Stimulated activated CD4-positive, alpha-beta T cell treated with anti-CD3 and anti-CD28 coated beads, Interleukin-4, amount 100 ng/mL, for 1 hour (primary cell): ENCODE measurements around the gene STAP1.
"Not testable (repeated sequence)": the region's sequence is repeated elsewhere in the genome, so short reads cannot be mapped to it uniquely, and the experiment has no call there.

Experiments used
- DNase-seq: peaks from one replicate; pipeline ENCODE4 v3.0.0-alpha.2; 2020

The STAP1 gene, protein sequence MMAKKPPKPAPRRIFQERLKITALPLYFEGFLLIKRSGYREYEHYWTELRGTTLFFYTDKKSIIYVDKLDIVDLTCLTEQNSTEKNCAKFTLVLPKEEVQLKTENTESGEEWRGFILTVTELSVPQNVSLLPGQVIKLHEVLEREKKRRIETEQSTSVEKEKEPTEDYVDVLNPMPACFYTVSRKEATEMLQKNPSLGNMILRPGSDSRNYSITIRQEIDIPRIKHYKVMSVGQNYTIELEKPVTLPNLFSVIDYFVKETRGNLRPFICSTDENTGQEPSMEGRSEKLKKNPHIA

DNA sequence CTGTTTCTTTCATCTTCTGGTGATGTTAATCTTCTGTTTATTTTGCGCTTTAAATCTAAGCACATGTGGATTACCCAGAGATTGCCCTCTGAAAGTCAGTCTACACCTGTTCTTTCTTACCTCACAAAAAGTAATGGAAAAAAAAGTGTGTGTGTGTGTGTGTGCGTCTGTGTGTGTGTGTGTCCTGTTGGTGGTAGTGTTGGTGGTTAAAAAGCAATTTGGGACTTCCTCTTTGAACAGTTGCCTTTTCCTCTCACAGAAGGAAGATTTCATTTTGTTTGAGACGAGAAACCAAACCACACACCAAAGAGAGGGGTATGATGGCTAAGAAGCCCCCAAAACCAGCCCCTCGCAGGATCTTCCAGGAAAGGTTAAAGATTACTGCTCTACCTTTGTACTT is at the start of gene STAP1:
TSS of gene STAP1 (plus strand) at position 235 of the 400 bp plus-strand sequence. CDS start at position 318, 83 bp downstream.
- no peak for DNase-seq

DNA sequence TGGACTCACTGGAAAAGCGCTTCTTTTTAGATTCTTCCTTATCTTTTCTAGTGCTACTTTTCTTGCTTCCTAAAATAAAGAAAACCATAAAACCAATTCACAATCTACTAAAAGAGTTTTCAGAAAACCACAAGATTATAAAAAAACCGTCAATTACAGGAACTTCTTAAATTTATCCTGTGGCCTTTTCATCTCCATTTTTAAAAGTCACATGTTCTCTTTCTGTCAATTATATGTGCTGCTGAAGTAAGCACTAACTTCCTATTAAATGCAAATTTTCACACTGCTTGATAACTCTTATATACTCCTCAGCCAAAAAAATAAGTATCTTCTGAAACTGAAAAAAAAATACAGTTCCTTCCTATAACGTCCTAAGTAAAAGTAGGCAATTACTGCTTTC is 46.0 kb upstream of the STAP1 start:
- DNase-seq = no peak

DNA sequence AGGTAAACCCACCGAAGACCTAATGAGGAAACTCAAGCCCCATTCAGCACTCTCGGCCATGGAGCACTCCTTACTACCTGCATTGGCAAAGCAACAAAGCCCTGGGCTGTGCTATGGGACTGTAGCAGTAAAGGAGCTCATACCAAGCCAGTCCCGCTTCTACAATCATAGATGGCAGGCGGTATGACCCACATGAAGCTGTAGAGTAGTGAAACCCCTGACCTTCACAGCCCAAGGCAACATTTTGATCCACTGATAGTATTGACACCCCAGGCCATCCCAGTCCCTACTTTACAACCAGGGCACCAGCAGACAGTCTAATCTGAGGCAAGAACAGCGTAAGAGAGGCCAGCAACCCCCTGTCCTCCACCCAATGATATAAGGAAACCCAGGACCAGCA is 38.4 kb upstream of the STAP1 start:
- no peak for DNase-seq

DNA sequence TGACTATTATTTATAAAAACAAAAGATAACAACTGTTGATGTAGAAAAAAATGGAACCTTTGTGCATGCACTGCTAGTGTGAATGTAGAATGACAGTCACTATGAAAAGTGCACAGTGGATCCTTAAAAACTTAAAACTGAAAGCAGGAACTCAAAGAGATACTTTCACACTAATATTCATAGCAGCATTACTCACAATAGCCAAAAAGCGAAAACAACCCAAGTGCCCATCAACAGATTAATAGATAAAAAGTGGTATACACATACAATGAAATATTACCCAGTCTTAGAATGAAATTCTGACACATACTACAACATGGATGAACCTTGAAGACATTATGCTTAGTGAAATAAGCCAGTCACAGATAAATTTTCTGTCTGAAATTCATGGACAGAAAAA is 37.0 kb upstream of the STAP1 start:
- no peak for DNase-seq

DNA sequence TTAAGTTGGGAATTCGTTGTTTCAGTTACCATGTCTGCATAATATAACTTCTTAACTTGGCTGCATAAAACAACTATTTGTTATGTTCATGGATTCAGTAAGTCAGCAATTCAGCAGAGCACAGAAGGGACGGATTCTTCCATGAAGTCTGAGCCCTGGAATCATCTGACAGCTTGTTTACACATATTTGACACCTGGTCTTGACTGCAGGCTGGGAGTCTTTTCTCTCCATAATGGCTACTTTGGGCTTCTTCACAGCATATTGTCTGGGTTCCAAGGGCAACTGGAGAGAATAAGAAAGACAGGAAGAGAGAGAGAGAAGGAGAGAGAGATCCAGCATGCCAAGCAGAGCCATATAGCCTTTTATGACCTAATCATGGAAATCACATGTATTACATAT is 36.3 kb upstream of the STAP1 start:
- no peak for DNase-seq

DNA sequence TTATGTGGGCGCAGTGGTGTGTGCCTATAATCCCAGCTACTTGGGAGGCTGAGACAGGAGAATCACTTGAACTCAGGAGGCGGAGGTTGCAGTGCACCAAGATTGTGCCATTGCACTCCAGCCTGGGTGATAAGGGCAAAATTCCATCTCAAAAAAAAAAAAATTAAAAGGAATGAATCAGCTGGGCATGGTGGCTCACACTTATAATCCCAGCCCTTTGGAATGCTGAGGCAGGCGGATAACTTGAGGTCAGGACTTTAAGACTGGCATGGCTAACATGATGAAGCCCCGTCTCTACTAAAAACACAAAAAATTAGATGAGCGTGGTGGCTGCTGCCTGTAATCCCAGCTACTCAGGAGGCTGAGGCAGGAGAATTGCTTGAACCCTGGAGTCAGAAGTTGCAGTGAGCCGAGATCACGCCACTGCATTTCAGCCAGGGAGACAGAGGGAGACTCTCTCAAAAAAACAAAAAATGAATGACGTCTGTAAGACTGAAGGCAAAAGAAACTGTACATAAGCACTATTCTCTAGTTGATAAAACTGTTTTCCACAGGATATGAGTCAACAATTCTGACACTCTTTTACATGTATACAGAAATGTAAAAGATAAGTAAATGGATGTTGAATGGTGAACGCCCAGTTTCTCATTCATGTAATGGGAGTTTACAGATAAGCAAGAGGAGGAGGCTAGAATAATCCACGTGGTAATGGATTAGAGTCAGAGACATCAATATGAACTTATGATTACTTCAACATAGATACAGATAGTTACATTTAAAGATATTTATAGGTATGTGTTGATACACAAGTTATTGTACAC is 35.5 kb upstream of the STAP1 start:
- DNase-seq = no peak

DNA sequence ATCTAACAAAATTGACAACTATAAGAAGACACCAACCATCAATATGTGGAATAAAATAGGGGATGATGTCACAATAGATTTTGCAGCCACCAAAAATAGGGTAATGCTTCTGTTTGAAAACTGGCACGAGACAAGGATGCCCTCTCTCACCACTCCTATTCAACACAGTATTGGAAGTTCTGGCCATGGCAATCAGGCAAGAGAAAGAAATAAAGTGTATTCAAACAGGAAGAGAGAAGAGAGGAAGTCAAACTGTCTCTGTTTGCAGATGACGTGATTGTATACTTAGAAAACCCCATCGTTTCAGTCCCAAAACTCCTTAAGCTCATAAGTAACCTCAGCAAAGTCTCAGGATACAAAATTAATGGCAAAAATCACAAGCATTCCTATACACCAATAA is 34.4 kb upstream of the STAP1 start:
- DNase-seq = not testable (repeated sequence)

DNA sequence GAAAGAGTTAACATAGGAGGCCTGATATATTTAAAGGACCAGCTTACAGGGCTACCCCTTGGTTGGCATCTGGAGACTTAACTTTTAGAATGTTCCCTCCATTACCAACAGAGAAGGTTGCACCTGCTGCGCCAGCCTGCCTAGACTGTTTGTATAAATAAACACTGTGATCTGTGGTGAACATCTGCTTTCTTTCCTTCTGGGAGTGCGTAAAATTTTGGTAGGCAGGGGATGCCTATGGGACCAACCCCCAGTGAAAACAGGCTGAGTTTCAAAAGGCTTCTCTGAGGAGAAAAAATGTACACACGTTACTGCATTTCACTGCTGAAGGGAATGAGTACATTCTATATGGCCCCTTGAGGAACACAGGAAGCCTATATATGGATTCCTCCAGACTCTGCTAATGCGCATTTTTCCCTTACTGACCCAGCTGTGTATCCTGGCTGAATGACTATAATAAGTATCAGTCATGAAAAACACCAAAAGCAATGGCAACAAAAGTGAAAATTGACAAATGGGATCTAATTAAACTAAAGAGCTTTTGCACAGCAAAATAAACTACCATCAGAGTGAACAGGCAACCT is 27.1 kb upstream of the STAP1 start:
- no peak for DNase-seq

DNA sequence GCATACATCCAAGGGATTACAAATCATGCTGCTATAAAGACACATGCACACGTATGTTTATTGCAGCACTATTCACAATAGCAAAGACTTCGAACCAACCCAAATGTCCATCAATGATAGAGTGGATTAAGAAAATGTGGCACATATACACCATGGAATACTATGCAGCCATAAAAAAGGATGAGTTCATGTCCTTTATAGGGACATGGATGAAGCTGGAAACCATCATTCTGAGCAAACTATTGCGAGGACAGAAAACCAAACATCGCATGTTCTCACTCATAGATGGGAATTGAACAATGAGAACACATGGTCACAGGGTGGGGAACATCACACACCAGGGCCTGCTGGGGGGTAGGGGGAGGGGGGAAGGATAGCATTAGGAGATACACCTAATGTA is 26.1 kb upstream of the STAP1 start:
- not testable (repeated sequence) for DNase-seq

DNA sequence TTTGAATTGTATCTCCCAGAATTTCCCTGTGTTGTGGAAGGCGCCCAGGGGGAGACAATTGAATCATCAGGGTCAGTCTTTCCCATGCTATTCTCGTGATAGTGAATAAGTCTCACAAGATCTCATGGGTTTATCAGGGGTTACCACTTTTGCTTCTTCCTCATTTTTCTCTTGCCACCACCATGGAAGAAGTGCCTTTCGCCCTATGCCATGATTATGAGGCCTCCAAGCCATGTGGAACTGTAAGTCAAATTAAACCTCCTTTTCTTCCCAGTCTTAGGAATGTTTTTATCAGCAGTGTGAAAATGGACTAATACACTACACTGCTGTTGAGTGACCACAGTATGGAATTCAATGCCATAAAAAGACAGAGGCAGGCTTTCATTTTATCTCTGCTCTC is 25.4 kb upstream of the STAP1 start:
- DNase-seq = no peak

DNA sequence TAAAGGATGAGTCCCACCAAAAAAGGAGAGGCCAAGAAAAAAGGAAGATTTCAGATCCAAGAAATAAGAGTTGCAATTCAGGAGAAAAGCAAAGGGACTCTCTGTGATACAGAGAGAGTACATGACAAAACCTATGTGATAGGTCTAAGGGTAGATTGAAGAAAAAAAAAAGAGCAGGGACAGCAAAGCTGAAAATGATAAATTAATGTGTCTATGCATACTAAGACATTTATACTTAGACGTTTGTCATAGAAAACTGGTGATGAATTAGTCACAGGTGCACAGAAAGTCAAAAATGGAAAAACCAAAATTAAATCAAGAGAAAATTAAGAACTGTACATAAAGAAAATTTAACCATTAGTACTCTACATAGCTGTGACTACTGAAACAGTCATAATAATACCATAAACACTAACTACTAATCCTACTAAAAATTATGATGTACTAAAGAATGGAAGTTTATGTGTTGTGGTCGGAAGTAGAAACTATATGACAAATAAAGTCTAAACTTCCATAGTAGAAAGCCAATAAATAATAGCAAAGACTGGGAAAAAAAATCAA is 23.2 kb upstream of the STAP1 start:
- DNase-seq = no peak

DNA sequence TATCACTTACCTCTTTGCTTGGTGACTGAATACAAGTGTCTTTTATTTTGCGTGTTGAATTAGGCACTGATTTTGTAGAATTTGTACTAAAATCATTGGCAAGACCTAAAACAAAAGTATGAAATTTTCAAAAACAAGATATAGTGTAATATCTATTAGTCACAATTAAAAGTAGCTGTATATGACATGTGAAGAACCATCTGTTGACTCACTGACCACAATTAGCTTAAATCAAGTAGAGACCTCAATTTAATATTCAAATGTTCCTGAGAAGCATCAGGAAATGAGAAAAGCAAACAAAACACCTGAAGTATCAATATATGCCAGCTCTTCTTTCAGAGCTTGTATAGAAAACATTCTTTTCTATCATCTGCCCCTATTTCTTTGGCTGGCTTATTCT is 18.7 kb upstream of the STAP1 start:
- no peak for DNase-seq

DNA sequence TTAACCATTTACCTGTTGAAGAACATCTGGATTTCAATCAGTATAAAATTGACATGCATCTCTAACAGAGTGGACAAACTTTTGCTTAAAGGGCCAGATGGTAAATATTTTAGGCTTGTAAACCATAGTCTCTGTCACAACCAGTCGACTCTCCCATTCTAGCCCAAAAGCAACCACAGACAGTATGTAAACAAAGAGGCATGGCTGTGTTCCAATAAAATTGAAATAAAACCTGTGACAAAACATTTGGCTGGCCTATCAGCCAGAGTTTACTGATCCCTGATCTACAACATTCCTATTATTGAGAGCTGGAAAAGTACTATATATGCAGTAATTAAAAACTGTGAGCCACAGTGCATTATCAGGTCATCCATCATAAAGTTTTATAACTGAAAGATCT is 16.5 kb upstream of the STAP1 start:
- DNase-seq = no peak

DNA sequence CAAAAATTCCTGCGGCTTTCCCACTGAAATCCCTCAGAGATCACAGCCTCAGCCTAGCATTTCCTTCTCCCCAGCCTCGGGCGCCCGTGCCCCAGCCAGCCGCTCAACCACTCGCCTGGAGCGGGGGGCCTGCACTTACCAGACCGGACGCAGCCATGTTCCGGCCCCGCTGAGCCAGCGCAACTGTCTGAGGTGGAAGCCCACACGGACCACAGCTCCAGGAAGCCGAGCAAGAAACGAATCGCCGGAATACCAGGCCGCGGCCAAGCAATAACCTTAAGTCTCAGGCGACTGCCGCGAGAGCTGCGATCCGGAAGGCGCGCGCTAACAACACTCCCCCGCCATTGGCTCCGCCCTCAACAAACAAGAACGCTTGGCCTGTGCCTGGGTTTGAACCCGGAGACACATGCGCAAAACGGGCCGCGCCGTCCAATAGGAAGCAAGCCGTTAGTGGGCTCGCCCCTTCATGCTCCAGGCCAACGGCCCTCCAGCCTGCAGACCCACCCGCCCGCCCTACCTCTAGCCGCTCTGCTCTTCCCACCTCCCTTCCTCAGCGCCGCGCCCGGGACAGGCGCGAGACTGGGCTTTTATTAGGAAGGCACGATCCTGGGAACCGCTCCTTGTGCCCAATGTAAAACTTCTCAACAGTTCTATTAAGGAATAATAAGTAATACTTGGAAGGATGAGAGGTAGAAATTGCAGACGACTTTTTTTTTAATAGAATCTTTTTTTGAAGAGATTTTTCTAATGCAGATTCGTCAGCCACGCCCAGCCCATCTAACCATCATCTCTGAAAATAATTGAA is 13.1 kb upstream of the STAP1 start, which contains the start of gene CENPC:
TSS of gene CENPC (minus strand) at position 305 of the 805 bp plus-strand sequence. CDS start at position 157, 148 bp downstream.
- DNase-seq = peak; percentile 91

DNA sequence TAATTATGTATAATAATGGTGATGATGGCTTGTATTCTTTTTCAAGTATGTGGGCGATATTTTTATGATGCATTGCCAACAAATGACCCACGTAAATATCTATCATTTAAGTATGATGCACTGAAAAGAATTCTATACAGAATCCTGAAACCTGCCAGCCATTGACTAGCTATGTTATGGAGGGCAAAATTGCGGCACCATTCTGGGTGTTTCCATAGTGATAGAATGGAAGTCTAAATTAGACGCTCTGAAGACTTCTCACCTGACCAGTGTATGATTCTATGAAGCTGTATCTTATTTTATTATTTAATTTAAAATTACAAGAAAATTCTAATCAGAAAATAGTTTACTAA is 12.5 kb upstream of the STAP1 start:
- DNase-seq = no peak

DNA sequence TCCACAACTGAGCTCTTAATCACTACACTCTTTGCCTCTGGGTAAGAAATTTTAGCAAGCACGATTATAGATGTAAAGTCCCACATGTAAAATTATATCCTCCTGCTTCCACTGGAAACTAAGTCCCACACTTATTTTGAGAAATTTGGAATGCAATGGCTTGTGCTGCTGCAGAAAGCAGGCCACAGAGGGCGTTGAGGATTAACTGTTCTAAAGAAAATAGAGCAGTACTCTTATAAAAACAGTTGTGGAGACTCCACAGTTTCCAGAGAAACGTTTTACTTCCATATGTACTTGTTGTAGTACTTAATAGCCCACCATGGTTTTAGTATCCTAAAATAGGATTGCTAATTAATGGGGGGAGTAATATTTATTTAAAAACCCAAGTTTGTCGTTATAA is 11.6 kb upstream of the STAP1 start:
- DNase-seq = no peak

DNA sequence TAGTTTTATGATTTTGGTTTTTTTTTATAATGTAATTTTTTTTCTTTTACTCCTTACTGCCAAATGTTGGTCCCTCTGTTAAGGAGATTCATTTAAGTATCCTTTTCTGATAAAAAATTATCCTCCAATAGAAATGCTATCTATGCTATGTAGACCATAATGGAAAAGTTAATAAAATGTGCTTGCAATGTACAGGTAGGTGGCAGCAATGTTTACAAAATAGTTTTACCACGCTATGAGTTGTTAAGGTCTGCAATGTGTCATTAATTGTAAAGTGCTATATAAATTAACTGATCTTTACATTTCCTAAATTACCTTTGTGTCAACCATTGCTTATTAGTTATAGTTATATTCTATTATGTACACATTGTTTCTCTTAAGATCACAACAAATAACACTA is 9.4 kb upstream of the STAP1 start:
- no peak for DNase-seq

DNA sequence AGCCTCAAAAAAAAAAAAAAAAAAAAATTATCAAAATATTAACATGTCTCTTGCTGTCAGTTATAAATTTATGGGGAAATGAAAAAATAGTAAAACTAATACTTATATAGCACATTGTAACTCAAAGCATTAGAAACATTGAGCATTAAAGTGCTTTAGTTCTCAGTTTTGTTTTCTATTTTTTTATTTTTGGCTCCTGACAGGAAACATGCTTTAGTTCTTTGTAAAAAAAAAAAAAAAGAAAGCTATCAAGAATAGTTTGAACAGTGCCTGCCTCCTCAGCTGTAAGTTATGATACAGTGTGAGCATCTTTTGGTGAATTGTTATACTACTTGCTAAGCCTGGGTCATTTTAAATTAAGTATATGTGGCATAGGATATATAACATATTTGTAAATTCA is 8.1 kb upstream of the STAP1 start:
- no peak for DNase-seq

DNA sequence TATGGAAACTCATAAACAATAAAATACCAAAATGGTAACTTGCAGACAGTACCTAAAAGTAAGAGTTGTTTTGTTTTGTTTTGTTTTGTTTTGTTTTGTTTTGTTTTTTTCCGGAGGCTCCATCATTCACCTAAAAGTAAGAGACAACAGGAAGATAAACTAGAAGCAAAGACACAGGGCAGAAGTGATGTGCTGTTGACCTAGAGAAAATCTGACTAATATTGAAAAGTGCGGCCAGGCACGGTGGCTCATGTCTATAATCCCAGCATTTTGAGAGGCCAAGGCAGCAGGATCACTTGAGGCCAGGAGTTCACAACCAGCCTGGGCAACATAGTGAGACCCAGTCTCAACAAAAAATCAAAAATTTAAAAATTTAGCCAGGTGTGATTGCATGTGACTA is 7.7 kb upstream of the STAP1 start:
- no peak for DNase-seq

DNA sequence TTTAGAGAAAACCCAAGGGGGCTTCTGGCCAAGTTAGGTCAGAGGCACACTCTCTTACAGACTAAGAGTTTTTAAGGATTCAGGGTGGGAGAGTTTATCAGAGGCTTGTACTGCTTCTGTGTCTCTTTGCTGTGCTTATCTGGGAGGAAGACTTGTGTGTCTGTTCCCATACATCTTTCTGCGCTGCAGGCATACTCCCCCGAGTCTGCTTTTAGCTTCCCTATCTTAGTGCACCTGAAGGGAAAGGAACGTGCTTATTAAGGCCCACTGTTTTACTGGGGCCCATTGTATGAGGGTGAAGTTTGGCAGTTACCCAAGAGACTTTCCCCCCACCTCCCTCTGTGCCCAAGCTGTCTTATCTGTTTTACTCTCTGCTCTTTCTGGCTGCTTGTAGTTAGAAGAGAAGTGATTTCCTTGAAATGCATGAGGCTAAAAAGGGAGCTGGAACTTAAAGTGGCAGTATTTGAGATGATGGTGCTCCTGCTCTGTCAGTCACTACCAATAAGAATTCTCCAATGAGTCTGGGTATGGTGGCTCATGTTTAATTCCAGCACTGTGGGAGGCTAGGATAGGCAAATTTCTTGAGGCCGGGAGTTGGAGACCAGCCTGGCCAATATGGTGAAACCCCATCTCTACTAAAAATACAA is 6.3 kb upstream of the STAP1 start:
- DNase-seq = not testable (repeated sequence)

DNA sequence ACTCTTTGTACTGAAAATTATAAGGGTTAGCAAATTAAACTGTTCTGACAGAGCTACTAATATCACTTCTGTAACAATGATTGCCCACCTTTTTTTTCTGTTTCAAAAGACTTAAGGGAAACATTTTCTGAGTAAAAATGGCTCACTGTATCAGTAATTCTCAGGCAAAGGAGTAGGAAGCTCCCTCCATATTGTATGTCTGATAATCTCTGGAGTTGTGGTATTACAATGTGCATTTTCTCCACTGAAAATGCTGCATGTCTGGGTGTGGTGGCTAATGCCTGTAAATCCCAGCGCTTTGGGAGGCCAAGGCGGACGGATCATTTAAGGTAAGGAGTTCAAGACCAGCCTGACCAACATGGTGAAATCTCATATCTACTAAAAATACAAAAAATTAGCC is 4.4 kb upstream of the STAP1 start:
- DNase-seq = no peak

DNA sequence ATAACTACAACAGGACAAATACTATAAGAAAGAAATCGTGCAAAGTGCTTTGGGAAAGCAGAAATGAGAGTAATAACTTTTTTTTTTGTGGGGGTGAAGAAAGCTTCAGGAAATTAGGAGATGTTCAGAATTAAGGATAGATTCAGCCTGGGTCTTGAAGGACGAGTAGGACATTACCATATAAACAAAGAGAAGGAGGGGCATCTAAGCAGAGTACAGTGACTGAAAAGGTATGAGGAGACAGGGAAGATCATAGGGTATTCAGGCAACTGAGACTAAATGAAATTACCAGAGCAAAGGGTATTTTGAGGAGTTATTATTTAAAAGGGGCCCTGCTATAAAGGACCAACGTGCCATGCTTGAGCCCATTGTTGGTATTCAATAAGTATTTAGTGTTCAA is 3.1 kb upstream of the STAP1 start:
- DNase-seq = no peak
